Hippocampal formation (tissue), 2 donors: ENCODE measurements around the gene TTYH3.
A peak's percentile ranks its signal among the peaks of the same experiment; 100 is the strongest.
"Not testable (repeated sequence)": the region's sequence is repeated elsewhere in the genome, so short reads cannot be mapped to it uniquely, and the experiment has no call there.

Source experiments
- DNase-seq, 2 donors: peaks; one replicate each; lab custom pipeline; 2025; lab: John Stamatoyannopoulos, UW

TTYH3 gene

GRCh38 chr7:2688409-2689342, 56.9 kb downstream of the TTYH3 start:
- DNase-seq: peak; percentile 47 to 55

- DNase-seq: no peak
Measured at GRCh38 chr7:2689343-2689847, 57.6 kb downstream of the TTYH3 start.

- no peak for DNase-seq
Measured at GRCh38 chr7:2689951-2690705, 58.3 kb downstream of the TTYH3 start.

- DNase-seq: no peak
Measured at GRCh38 chr7:2691011-2691707, 59.4 kb downstream of the TTYH3 start.

GRCh38 chr7:2691932-2692439, 60.2 kb downstream of the TTYH3 start:
- not testable (repeated sequence) for DNase-seq

GRCh38 chr7:2692543-2692942, 60.8 kb downstream of the TTYH3 start:
- no peak for DNase-seq

GRCh38 chr7:2693420-2694121, 61.8 kb downstream of the TTYH3 start:
- not testable (repeated sequence) for DNase-seq

- DNase-seq: not testable (repeated sequence)
Measured at GRCh38 chr7:2694122-2694436, 62.3 kb downstream of the TTYH3 start.

GRCh38 chr7:2698581-2699288, 66.9 kb downstream of the TTYH3 start:
- no peak for DNase-seq

GRCh38 chr7:2699289-2699620, 67.5 kb downstream of the TTYH3 start:
- no peak for DNase-seq

- DNase-seq: no peak
Measured at GRCh38 chr7:2700141-2700850, 68.5 kb downstream of the TTYH3 start.

- DNase-seq: no peak
Measured at GRCh38 chr7:2701424-2701823, 69.6 kb downstream of the TTYH3 start.

GRCh38 chr7:2701832-2702593, 70.2 kb downstream of the TTYH3 start:
- DNase-seq: peak; percentile 71 to 88

GRCh38 chr7:2702594-2702957, 70.8 kb downstream of the TTYH3 start:
- no peak for DNase-seq

- DNase-seq: no peak
Measured at GRCh38 chr7:2705371-2706096, 73.7 kb downstream of the TTYH3 start.

GRCh38 chr7:2706685-2707126, 74.9 kb downstream of the TTYH3 start:
- DNase-seq: no peak

GRCh38 chr7:2707481-2707880, 75.7 kb downstream of the TTYH3 start:
- no peak for DNase-seq

- DNase-seq: no peak
Measured at GRCh38 chr7:2708041-2708440, 76.3 kb downstream of the TTYH3 start.
